RWPE1 (cell line): ENCODE results near the gene PUDP.

Source experiments
- CTCF ChIA-PET: fragments of 350-600 bp; sonication (Branson Sonifier 250); formaldehyde crosslinking; extraction: SDS; loops from one replicate; lab custom pipeline; 2021; lab: Yijun Ruan, JAX
- POLR2A ChIA-PET: fragments of 400-600 bp; formaldehyde crosslinking; extraction: SDS; loops from one replicate; lab custom pipeline; 2020; ENCODE audit warnings: antibody characterized with exemption; ENCODE audit not compliant: low non-redundant PET; lab: Yijun Ruan, JAX
- DNase-seq: peaks from one replicate; pipeline ENCODE4 v3.0.0; 2012; ENCODE audit warnings: low spot score
- H3K27ac ChIP-seq: fragments of 450-650 bp; 2 replicates; pipeline ENCODE4 v1.5.1; 2017
- CTCF ChIP-seq: fragments of 450-650 bp; conservative IDR thresholded peaks from 2 replicates; pipeline ENCODE4 v1.5.1; 2017; ENCODE audit warnings: low read depth, mild to moderate bottlenecking

Gene PUDP

DNA sequence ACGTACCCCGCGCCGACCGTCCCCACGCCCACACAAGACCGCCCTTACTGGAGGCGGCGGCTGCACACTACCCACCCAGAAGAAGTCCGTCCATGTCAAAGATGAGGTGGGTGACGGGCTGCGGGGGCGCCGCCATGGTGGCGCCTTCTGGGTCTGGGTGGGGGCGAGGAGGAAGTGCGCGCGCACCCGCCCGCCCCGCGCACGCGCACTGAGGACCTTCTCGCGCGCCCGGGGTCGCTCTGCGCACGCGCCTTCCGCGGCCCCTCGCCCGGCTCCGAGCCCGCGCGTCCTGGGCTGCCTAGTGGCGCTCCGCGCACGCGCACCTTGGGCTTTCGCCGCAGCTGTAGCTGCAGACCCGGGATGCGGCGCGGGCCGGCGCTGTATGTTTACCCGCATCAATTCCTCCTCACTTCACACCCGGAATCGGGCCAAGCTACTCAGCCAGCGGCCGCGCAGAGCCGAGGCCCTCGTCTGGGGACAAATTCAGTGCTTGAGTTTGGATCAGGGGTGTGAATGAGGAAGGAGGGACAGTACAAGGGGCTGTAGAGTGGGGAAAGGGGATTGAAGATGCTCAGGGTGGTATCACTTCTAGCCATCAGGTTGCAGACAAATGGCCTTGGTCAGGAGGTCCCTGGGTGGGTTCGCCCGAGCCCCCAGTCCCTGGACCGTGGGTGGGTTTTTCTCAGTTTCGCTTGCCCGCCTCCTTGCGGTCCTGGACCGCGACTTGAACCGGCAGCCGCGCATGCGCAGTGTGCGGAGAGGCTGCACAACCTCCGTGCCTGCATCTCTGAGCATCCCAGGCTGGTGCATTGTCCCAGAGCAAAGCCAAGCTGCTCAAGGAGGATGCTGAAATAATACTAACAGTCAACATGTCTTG lies at the start of gene PUDP:
TSS of gene PUDP (minus strand) at position 176 of the 877 bp plus-strand sequence. CDS start at position 136, 40 bp downstream.
- peak; percentile 82 for DNase-seq
- ChIA-PET POLR2A (no interaction called here), CTCF (interaction anchor here (0.7 kb wide), 1 partner anchor 100 kb away, joined by 3 read pairs; no protein-coding TSS in a partner anchor)
- no peak for TF ChIP-seq CTCF
- H3K27ac ChIP-seq, result peak within 1 kb of the TSS; percentile 79

GRCh38 chrX:7194606-7195005 lies 46.7 kb upstream of the PUDP start:
- no peak for DNase-seq
- ChIA-PET POLR2A (no interaction called here), CTCF (no interaction called here)
- H3K27ac ChIP-seq, result no peak overlapping the region
- TF ChIP-seq CTCF, result no peak

DNA sequence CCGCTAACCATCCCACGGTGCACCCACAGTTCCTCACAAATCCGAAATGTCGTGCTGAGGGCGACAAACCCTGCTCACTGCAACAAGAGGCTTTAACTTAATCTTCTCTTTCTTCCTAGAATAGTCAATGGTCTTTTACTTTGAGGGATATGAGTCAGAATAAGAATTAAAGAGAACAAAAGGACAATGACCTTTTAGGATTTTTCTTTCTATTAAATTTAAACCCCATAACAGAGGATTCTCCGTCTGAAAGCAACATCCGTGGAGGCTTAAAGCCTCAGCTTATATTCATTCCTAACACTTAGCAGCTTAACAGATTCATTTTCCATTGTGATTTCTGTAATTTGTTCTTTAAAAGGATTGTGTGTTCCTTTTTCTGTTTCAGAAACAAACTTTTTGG lies 44.9 kb upstream of the PUDP start:
- DNase-seq, result no peak
- TF ChIP-seq CTCF, result no peak
- H3K27ac ChIP-seq, result no peak overlapping the region
- ChIA-PET CTCF (interaction anchor here (0.7 kb wide), 1 partner anchor 559 kb away, joined by 4 read pairs; no protein-coding TSS in a partner anchor), POLR2A (no interaction called here)

GRCh38 chrX:7191681-7192110 lies 43.7 kb upstream of the PUDP start:
- TF ChIP-seq CTCF, result no peak
- POLR2A ChIA-PET, result no interaction called here
- no peak overlapping the region for H3K27ac ChIP-seq
- CTCF ChIA-PET, result no interaction called here
- no peak for DNase-seq

- CTCF ChIA-PET, result no interaction called here
These were observed 42.2 kb upstream of the PUDP start for GRCh38 chrX:7190157-7190556.

GRCh38 chrX:7188672-7189071 lies 40.7 kb upstream of the PUDP start:
- no peak for TF ChIP-seq CTCF
- ChIA-PET CTCF (interaction anchor here (0.6 kb wide), 1 partner anchor 96 kb away, joined by 3 read pairs; no protein-coding TSS in a partner anchor), POLR2A (no interaction called here)
- H3K27ac ChIP-seq, result no peak overlapping the region
- no peak for DNase-seq

More at GRCh38 chrX:7190157-7190556, 42.2 kb upstream of the PUDP start:
- no peak overlapping the region for H3K27ac ChIP-seq
- no peak for TF ChIP-seq CTCF
- no peak for DNase-seq
- POLR2A ChIA-PET, result no interaction called here
